ENCODE measurements around the gene C6orf62. TPM values are rescaled to one million over a fixed set of nuclear protein-coding genes. Genes with fewer than 3 reads are reported as not detected.
"Not testable (repeated sequence)": the region's sequence is repeated elsewhere in the genome, so short reads cannot be mapped to it uniquely, and the experiment has no call there.

The C6orf62 gene
- total RNA-seq, 2 donors from 2014 or later, result 103 to 110 TPM

DNA sequence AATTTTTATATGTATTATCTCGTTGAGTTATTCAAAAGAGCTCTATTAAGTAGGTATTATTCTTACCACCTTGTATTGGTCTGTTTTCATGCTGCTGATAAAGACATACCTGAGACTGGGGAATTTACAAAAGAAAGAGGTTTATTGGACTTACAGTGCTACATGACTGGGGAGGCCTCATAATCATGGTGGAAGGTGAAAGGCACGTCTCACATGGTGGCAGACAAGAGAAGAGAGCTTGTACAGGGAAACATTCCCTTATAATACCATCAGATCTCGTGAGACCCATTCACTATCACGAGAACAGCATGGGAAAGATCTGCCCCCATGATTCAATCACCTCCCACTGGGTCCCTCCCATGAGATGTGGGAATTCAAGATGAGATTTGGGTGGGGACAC lies 35.4 kb upstream of the C6orf62 start:
- H3K27ac Mint-ChIP-seq; DNase-seq; H3K36me3 Mint-ChIP-seq (ENCODE audit: low read depth); H3K4me3 Mint-ChIP-seq; H3K9me3 ChIP-seq (ENCODE audit: control insufficient read depth, low read length, poor library complexity, severe bottlenecking); H3K27me3 Mint-ChIP-seq; ATAC-seq; H3K4me1 Mint-ChIP-seq: not testable (repeated sequence)

DNA sequence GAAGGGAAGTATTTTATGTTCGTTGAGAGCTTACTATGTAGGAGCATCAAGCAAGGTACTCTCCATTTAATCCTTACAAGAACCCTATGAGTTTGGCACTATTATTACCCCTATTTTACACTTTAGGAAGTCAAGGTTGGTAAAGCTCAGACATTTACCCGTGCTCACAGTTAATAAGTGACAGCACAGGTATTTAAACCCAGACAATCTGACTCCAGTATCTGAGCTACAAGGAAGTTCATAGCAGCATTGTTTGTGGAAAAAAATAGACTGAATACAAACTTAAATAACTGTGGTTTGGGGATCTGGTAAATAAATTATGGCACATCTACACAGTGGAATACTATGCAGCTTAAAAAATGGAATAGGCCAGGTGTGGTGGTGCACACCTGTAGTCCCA lies 34.6 kb upstream of the C6orf62 start:
- ATAC-seq (no peak), DNase-seq (no peak)
- peaks cover 13% of the 10 kb centered on the region for H3K27me3 Mint-ChIP-seq
- no peaks in the 10 kb centered on the region for H3K9me3 ChIP-seq (ENCODE audit: control insufficient read depth, low read length, poor library complexity, severe bottlenecking)
- H3K36me3 Mint-ChIP-seq (ENCODE audit: low read depth), result peaks cover 4% of the 10 kb centered on the region
- no peak overlapping the region for H3K4me3 Mint-ChIP-seq
- H3K4me1 Mint-ChIP-seq, result peaks cover 5% of the 10 kb centered on the region
- no peak overlapping the region for H3K27ac Mint-ChIP-seq

DNA sequence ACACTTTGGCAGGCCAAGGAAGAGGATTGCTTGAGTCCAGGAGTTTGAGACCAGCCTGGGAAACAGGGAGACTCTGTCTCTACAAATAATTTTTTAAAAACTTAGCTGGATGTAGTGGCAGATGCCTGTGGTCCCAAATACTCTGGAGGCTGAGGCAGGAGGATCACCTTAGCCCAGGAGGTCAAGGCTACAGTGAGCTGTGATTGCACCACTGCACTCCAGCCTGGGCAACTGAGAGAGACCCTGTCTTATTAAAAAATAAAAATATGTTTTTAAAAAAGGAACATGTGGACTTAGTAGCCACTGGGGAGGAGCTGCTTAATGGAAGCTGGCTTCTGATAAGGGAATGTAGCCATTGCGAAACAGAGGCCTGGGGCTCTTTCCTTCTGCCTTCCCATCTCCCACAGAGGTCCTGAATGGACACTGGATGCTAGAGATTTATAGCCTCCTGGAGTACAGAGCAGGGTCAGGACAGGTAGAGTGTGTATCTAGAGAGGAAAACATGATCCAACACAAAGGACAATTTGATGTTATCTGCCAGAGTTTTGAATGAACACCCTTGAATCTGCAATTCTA lies 34.1 kb upstream of the C6orf62 start:
- Mint-ChIP-seq H3K36me3 (ENCODE audit: low read depth) (peaks cover 4% of the 10 kb centered on the region), H3K27ac (no peak overlapping the region), H3K27me3 (peaks cover 13% of the 10 kb centered on the region), H3K4me1 (peaks cover 5% of the 10 kb centered on the region), H3K4me3 (no peak overlapping the region)
- no peak for DNase-seq
- H3K9me3 ChIP-seq (ENCODE audit: control insufficient read depth, low read length, poor library complexity, severe bottlenecking), result no peaks in the 10 kb centered on the region
- ATAC-seq, result no peak

- Mint-ChIP-seq H3K27me3 (peaks cover 13% of the 10 kb centered on the region), H3K36me3 (ENCODE audit: low read depth) (peaks cover 4% of the 10 kb centered on the region), H3K27ac (no peak overlapping the region), H3K4me1 (peaks cover 5% of the 10 kb centered on the region), H3K4me3 (no peak overlapping the region)
- DNase-seq (no peak), ATAC-seq (no peak)
- H3K9me3 ChIP-seq (ENCODE audit: control insufficient read depth, low read length, poor library complexity, severe bottlenecking), result no peaks in the 10 kb centered on the region
Measured at GRCh38 chr6:24752503-24752902, 33.5 kb upstream of the C6orf62 start.

GRCh38 chr6:24750878-24751277 lies 31.9 kb upstream of the C6orf62 start:
- H3K9me3 ChIP-seq (ENCODE audit: control insufficient read depth, low read length, poor library complexity, severe bottlenecking); H3K4me1 Mint-ChIP-seq; H3K36me3 Mint-ChIP-seq (ENCODE audit: low read depth); H3K27ac Mint-ChIP-seq; H3K4me3 Mint-ChIP-seq; DNase-seq; ATAC-seq: not testable (repeated sequence)
- peaks cover 13% of the 10 kb centered on the region for H3K27me3 Mint-ChIP-seq

- Mint-ChIP-seq H3K36me3 (ENCODE audit: low read depth) (peaks cover 8% of the 10 kb centered on the region), H3K27ac (no peak overlapping the region), H3K27me3 (peaks cover 13% of the 10 kb centered on the region), H3K4me1 (peaks cover 8% of the 10 kb centered on the region), H3K4me3 (no peak overlapping the region)
- H3K9me3 ChIP-seq (ENCODE audit: control insufficient read depth, low read length, poor library complexity, severe bottlenecking), result no peaks in the 10 kb centered on the region
- DNase-seq, result no peak
- no peak for ATAC-seq
Measured at GRCh38 chr6:24749297-24749696, 30.3 kb upstream of the C6orf62 start.

DNA sequence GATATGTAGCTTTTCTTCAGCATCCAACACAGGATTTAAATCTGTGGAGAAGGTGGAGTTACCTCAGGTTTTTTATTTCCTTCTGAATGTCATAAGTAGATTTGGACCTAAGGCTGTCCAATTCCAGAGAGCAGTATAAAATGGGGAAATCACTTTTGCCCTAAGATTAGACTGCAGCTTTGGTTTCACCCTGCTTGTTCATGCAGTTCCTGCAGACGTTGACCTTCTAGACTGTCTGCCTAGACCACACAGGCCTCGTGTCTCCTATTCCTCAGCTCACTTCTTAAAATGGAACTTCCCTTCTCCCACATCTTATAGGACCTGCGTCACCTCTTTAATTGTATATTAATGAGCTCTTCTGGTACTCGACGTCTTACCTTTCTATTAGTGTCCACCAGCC lies 26.0 kb upstream of the C6orf62 start:
- no peak for DNase-seq
- Mint-ChIP-seq H3K27me3 (peaks cover 7% of the 10 kb centered on the region), H3K4me3 (no peak overlapping the region), H3K36me3 (ENCODE audit: low read depth) (peaks cover 3% of the 10 kb centered on the region), H3K4me1 (peaks cover 8% of the 10 kb centered on the region), H3K27ac (no peak overlapping the region)
- ATAC-seq, result no peak
- no peaks in the 10 kb centered on the region for H3K9me3 ChIP-seq (ENCODE audit: control insufficient read depth, low read length, poor library complexity, severe bottlenecking)

- Mint-ChIP-seq H3K27ac (no peak overlapping the region), H3K27me3 (peaks cover 2% of the 10 kb centered on the region), H3K4me3 (no peak overlapping the region), H3K4me1 (peaks cover 3% of the 10 kb centered on the region), H3K36me3 (ENCODE audit: low read depth) (peaks cover 3% of the 10 kb centered on the region)
- ATAC-seq (no peak), DNase-seq (no peak)
- H3K9me3 ChIP-seq (ENCODE audit: control insufficient read depth, low read length, poor library complexity, severe bottlenecking), result no peaks in the 10 kb centered on the region
Measured at GRCh38 chr6:24743944-24744335, 25.0 kb upstream of the C6orf62 start.

GRCh38 chr6:24743265-24743943 lies 24.4 kb upstream of the C6orf62 start:
- no peak overlapping the region for H3K4me3 Mint-ChIP-seq
- ATAC-seq, result peak; percentile 40
- H3K9me3 ChIP-seq (ENCODE audit: control insufficient read depth, low read length, poor library complexity, severe bottlenecking), result no peaks in the 10 kb centered on the region
- no peak overlapping the region for H3K27ac Mint-ChIP-seq
- H3K36me3 Mint-ChIP-seq (ENCODE audit: low read depth), result peaks cover 3% of the 10 kb centered on the region
- peaks cover 2% of the 10 kb centered on the region for H3K4me1 Mint-ChIP-seq
- DNase-seq, result no peak
- H3K27me3 Mint-ChIP-seq, result no peaks in the 10 kb centered on the region

DNA sequence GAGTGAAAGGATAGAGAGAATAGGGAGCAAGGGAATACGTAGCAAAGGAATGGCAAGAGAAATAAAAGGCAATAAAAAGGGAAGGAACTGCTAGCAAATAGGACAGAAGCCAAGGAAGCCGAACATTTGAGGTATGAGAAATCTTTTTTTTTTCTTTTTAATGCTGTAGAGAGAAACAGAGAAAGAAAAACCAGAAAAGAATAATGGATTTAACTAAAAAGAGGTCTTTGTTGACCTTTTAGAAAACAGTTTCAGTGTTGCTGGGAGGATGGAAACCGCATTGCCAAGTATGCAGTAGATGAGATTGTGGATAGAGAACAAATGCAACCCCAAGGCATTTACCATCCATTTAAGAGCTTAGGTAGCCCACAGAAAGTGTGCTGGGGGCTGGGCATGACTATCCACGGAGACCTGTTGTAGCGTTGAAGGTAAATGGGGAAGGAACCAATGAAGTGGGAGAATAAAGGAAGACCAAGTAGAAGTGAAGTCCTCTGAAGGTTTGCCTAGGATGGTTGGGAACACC lies 23.3 kb upstream of the C6orf62 start:
- H3K27me3 Mint-ChIP-seq, result no peaks in the 10 kb centered on the region
- ATAC-seq, result no peak

GRCh38 chr6:24740861-24741260 lies 21.9 kb upstream of the C6orf62 start:
- ATAC-seq (no peak), DNase-seq (no peak)
- Mint-ChIP-seq H3K27ac (no peak overlapping the region), H3K27me3 (peaks cover 4% of the 10 kb centered on the region), H3K4me1 (peaks cover 6% of the 10 kb centered on the region), H3K36me3 (ENCODE audit: low read depth) (peaks cover 3% of the 10 kb centered on the region), H3K4me3 (no peak overlapping the region)
- H3K9me3 ChIP-seq (ENCODE audit: control insufficient read depth, low read length, poor library complexity, severe bottlenecking), result no peaks in the 10 kb centered on the region

More for the DNA sequence above, 23.3 kb upstream of the C6orf62 start:
- H3K9me3 ChIP-seq (ENCODE audit: control insufficient read depth, low read length, poor library complexity, severe bottlenecking), result no peaks in the 10 kb centered on the region
- Mint-ChIP-seq H3K4me1 (peaks cover 2% of the 10 kb centered on the region), H3K4me3 (no peak overlapping the region), H3K36me3 (ENCODE audit: low read depth) (peaks cover 3% of the 10 kb centered on the region), H3K27ac (no peak overlapping the region)
- no peak for DNase-seq

DNA sequence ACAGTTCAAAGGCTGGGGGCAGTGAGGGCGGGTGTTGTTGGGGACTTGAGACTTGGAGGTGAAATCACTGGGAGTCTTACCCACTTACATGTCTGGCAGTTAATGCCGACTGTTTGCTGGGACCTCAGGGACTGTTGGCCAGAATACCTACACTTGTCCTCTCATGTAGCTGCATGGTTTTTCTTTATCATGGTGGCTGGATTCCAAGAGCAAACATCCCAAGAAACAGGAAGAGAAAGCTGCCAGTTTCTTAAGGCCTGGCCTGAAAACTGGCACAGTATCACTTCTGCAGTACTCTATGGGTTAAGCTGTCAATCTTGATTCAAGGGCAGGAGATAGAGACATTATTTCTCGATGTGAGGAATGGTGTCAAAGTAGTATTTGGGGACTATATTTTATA lies 19.8 kb upstream of the C6orf62 start:
- Mint-ChIP-seq H3K4me1 (peaks cover 5% of the 10 kb centered on the region), H3K4me3 (no peak overlapping the region), H3K27ac (no peak overlapping the region), H3K36me3 (ENCODE audit: low read depth) (no peaks in the 10 kb centered on the region), H3K27me3 (peaks cover 18% of the 10 kb centered on the region)
- no peaks in the 10 kb centered on the region for H3K9me3 ChIP-seq (ENCODE audit: control insufficient read depth, low read length, poor library complexity, severe bottlenecking)
- DNase-seq (no peak), ATAC-seq (no peak)

GRCh38 chr6:24734710-24735109 lies 15.8 kb upstream of the C6orf62 start:
- not testable (repeated sequence) for H3K4me1 Mint-ChIP-seq; ATAC-seq; H3K9me3 ChIP-seq (ENCODE audit: control insufficient read depth, low read length, poor library complexity, severe bottlenecking); DNase-seq; H3K36me3 Mint-ChIP-seq (ENCODE audit: low read depth); H3K4me3 Mint-ChIP-seq; H3K27ac Mint-ChIP-seq
- peaks cover 18% of the 10 kb centered on the region for H3K27me3 Mint-ChIP-seq

- Mint-ChIP-seq H3K4me3 (no peak overlapping the region), H3K27me3 (peaks cover 18% of the 10 kb centered on the region), H3K27ac (no peak overlapping the region), H3K4me1 (peaks cover 5% of the 10 kb centered on the region), H3K36me3 (ENCODE audit: low read depth) (peaks cover 8% of the 10 kb centered on the region)
- DNase-seq (no peak), ATAC-seq (no peak)
- H3K9me3 ChIP-seq (ENCODE audit: control insufficient read depth, low read length, poor library complexity, severe bottlenecking), result peaks cover 3% of the 10 kb centered on the region
Measured at GRCh38 chr6:24734166-24734565, 15.2 kb upstream of the C6orf62 start.
